Measurements from ENCODE around the gene DHRS2. TPM values are rescaled to one million over a fixed set of nuclear protein-coding genes. Genes with fewer than 3 reads are reported as not detected.
"Not testable (repeated sequence)": the region's sequence is repeated elsewhere in the genome, so short reads cannot be mapped to it uniquely, and the experiment has no call there.

DHRS2 gene
- total RNA-seq, 1 donor from 2014 or later = not detected

- H3K9me3 Mint-ChIP-seq (ENCODE audit: low read depth) = no peaks in the 10 kb centered on the region
- TF ChIP-seq, protein P1, sequence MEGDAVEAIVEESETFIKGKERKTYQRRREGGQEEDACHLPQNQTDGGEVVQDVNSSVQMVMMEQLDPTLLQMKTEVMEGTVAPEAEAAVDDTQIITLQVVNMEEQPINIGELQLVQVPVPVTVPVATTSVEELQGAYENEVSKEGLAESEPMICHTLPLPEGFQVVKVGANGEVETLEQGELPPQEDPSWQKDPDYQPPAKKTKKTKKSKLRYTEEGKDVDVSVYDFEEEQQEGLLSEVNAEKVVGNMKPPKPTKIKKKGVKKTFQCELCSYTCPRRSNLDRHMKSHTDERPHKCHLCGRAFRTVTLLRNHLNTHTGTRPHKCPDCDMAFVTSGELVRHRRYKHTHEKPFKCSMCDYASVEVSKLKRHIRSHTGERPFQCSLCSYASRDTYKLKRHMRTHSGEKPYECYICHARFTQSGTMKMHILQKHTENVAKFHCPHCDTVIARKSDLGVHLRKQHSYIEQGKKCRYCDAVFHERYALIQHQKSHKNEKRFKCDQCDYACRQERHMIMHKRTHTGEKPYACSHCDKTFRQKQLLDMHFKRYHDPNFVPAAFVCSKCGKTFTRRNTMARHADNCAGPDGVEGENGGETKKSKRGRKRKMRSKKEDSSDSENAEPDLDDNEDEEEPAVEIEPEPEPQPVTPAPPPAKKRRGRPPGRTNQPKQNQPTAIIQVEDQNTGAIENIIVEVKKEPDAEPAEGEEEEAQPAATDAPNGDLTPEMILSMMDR (IDR thresholded peaks at IDR 0.05) = no peak
- H3K36me3 Mint-ChIP-seq (ENCODE audit: low read depth) = no peaks in the 10 kb centered on the region
- H3K4me1 Mint-ChIP-seq (ENCODE audit: low read depth) = peaks cover 9% of the 10 kb centered on the region
- DNase-seq (ENCODE audit: low spot score) = no peak
- no peak overlapping the region for H3K27ac Mint-ChIP-seq (ENCODE audit: unreplicated experiment)
- H3K27me3 Mint-ChIP-seq (ENCODE audit: low read depth) = peaks cover 24% of the 10 kb centered on the region
- H3K4me3 Mint-ChIP-seq (ENCODE audit: unreplicated experiment) = no peak overlapping the region
These were observed 27.2 kb upstream of the DHRS2 start for GRCh38 chr14:23609001-23609400.

GRCh38 chr14:23609411-23610089 lies 26.6 kb upstream of the DHRS2 start:
- H3K4me1 Mint-ChIP-seq (ENCODE audit: low read depth); H3K27ac Mint-ChIP-seq (ENCODE audit: unreplicated experiment); H3K4me3 Mint-ChIP-seq (ENCODE audit: unreplicated experiment); H3K9me3 Mint-ChIP-seq (ENCODE audit: low read depth); H3K36me3 Mint-ChIP-seq (ENCODE audit: low read depth); DNase-seq (ENCODE audit: low spot score): not testable (repeated sequence)
- H3K27me3 Mint-ChIP-seq (ENCODE audit: low read depth) = peaks cover 27% of the 10 kb centered on the region

DNA sequence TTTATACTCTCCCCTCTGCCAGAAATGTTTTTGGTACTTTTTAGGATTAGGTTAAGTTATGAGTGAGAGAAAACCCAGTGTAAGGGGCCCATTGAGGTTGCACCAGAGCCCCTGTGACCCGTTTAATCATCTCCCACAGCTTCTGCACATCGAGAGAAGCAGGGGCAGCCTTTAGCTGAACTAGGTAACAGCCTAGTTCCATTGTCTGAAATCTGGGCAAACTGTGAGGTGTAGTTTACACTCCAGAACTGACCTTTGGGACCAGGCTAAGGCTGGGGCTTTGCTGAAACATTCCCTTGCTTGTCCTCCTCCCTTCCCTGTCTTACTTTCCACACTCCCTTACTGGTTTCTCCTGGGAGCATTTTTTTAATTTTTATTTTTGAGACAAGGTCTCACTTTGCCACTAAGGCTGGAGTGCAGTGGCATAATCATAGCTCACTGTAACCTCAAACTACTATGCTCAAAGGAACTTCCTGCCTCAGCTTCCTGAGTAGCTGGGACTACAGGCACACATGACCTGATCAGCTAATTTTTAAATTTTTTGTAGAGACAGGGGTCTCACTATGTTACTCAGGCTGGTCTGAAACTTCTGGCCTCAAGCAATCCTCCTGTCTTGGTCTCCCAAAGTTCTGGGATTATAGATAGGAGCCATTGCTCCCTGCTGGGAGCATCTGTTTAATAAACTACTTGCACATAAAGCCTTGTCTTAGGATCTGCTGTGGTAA lies 25.9 kb upstream of the DHRS2 start:
- Mint-ChIP-seq H3K9me3 (ENCODE audit: low read depth) (no peaks in the 10 kb centered on the region), H3K27ac (ENCODE audit: unreplicated experiment) (no peak overlapping the region), H3K4me1 (ENCODE audit: low read depth) (peaks cover 9% of the 10 kb centered on the region)

GRCh38 chr14:23610815-23611289 lies 25.3 kb upstream of the DHRS2 start:
- Mint-ChIP-seq H3K36me3 (ENCODE audit: low read depth) (no peaks in the 10 kb centered on the region), H3K4me1 (ENCODE audit: low read depth) (peaks cover 6% of the 10 kb centered on the region), H3K9me3 (ENCODE audit: low read depth) (no peaks in the 10 kb centered on the region), H3K27ac (ENCODE audit: unreplicated experiment) (no peak overlapping the region), H3K27me3 (ENCODE audit: low read depth) (peaks cover 37% of the 10 kb centered on the region), H3K4me3 (ENCODE audit: unreplicated experiment) (no peak overlapping the region)
- TF ChIP-seq, protein P1 (IDR thresholded peaks at IDR 0.05) = no peak
- DNase-seq (ENCODE audit: low spot score) = no peak

More for the DNA sequence above, 25.9 kb upstream of the DHRS2 start:
- no peak for DNase-seq (ENCODE audit: low spot score)
- H3K4me3 Mint-ChIP-seq (ENCODE audit: unreplicated experiment) = no peak overlapping the region
- TF ChIP-seq, protein P1 (IDR thresholded peaks at IDR 0.05) = no peak
- H3K27me3 Mint-ChIP-seq (ENCODE audit: low read depth) = peaks cover 32% of the 10 kb centered on the region
- no peaks in the 10 kb centered on the region for H3K36me3 Mint-ChIP-seq (ENCODE audit: low read depth)

DNA sequence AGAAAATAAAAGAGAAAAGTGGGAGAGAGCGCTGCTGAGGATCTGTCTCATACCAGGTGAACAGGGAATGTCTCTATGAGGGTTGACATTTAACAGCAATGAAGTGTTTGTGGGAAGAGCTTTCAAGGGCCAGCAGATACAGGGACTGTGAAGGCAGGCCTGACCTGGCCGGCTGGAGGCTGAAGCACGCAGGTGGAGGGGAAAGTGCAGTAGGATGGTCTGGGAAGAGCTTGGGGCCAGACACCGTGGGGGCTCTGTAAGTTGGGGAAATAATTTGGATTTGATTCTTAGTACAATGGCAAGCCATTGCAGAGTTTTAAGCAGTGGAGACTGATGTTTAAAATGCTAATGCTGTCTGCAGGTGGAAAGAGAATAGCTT lies 23.8 kb upstream of the DHRS2 start:
- Mint-ChIP-seq H3K36me3 (ENCODE audit: low read depth) (no peaks in the 10 kb centered on the region), H3K4me3 (ENCODE audit: unreplicated experiment) (no peak overlapping the region)

More for the DNA sequence above, 23.8 kb upstream of the DHRS2 start:
- H3K27ac Mint-ChIP-seq (ENCODE audit: unreplicated experiment) = no peak overlapping the region
- TF ChIP-seq, protein P1 (IDR thresholded peaks at IDR 0.05) = no peak
- no peaks in the 10 kb centered on the region for H3K4me1 Mint-ChIP-seq (ENCODE audit: low read depth)
- DNase-seq (ENCODE audit: low spot score) = no peak
- H3K9me3 Mint-ChIP-seq (ENCODE audit: low read depth) = no peaks in the 10 kb centered on the region
- H3K27me3 Mint-ChIP-seq (ENCODE audit: low read depth) = peaks cover 37% of the 10 kb centered on the region
